Trophoblast cell (in vitro differentiated cells and primary cell): ENCODE measurements around the gene GABBR1.
"Not testable (repeated sequence)": the region's sequence is repeated elsewhere in the genome, so short reads cannot be mapped to it uniquely, and the experiment has no call there.

Experiments used
- DNase-seq, 2 donors: peaks; one replicate each; pipeline ENCODE4 v3.0.0-alpha.2; 2016
- H2AFZ ChIP-seq: 2 replicates; pipeline ENCODE4 v1.6.1; 2013; ENCODE audit warnings: low read length, moderate library complexity, mild to moderate bottlenecking; ENCODE audit not compliant: insufficient read depth, poor library complexity
- H2AK5ac ChIP-seq: 2 replicates; pipeline ENCODE4 v1.6.1; 2013; ENCODE audit warnings: mild to moderate bottlenecking, low read length
- H2BK120ac ChIP-seq: 2 replicates; pipeline ENCODE4 v1.6.1; 2013; ENCODE audit warnings: low read length, mild to moderate bottlenecking, moderate library complexity; ENCODE audit not compliant: insufficient read depth, poor library complexity
- H2BK12ac ChIP-seq: 2 replicates; pipeline ENCODE4 v1.6.1; 2013; ENCODE audit warnings: mild to moderate bottlenecking, low read length, moderate library complexity
- H2BK5ac ChIP-seq: 2 replicates; pipeline ENCODE4 v1.6.1; 2013; ENCODE audit warnings: low read length, low read depth, moderate library complexity, mild to moderate bottlenecking; ENCODE audit not compliant: poor library complexity
- H3K14ac ChIP-seq: 2 replicates; pipeline ENCODE4 v1.6.1; 2013; ENCODE audit warnings: mild to moderate bottlenecking, low read length
- H3K18ac ChIP-seq: 2 replicates; pipeline ENCODE4 v1.6.1; 2013; ENCODE audit warnings: mild to moderate bottlenecking, low read length
- H3K23ac ChIP-seq: 2 replicates; pipeline ENCODE4 v1.6.1; 2013; ENCODE audit warnings: low read length
- H3K27ac ChIP-seq: 2 replicates; pipeline ENCODE4 v1.5.1; 2013; ENCODE audit warnings: low read depth, mild to moderate bottlenecking, inconsistent platforms, low read length, moderate library complexity
- H3K27me3 ChIP-seq: 2 replicates; pipeline ENCODE4 v1.6.1; 2013; ENCODE audit warnings: inconsistent platforms, mild to moderate bottlenecking, low read length, moderate library complexity; ENCODE audit not compliant: insufficient read depth
- H3K36me3 ChIP-seq, 2 experiments: 1 replicate in 1 of 2; 2 replicates in 1 of 2; pipeline ENCODE4 v1.6.1; 2013; ENCODE audit warnings: low read length in 2 of 2, mild to moderate bottlenecking in 2 of 2, moderate library complexity in 1 of 2; ENCODE audit not compliant: insufficient read depth in 2 of 2, control insufficient read depth in 1 of 2
- H3K4ac ChIP-seq: 2 replicates; pipeline ENCODE4 v1.6.1; 2013; ENCODE audit warnings: low read depth, mild to moderate bottlenecking, low read length, moderate library complexity
- H3K4me1 ChIP-seq, 2 experiments: 1 replicate in 1 of 2; 2 replicates in 1 of 2; pipeline ENCODE4 v1.6.1; 2013; ENCODE audit warnings: low read length in 2 of 2, mild to moderate bottlenecking in 2 of 2, moderate library complexity in 1 of 2; ENCODE audit not compliant: insufficient read depth in 2 of 2, control insufficient read depth in 1 of 2
- H3K4me2 ChIP-seq: 2 replicates; pipeline ENCODE4 v1.6.1; 2013; ENCODE audit warnings: inconsistent platforms, mild to moderate bottlenecking, low read length, moderate library complexity
- H3K4me3 ChIP-seq: 2 replicates; pipeline ENCODE4 v1.5.1; 2013; ENCODE audit warnings: mild to moderate bottlenecking, low read depth, low read length, inconsistent platforms
- H3K79me1 ChIP-seq: one replicate; pipeline ENCODE4 v1.6.1; 2013; ENCODE audit warnings: low read length
- H3K79me2 ChIP-seq: 2 replicates; pipeline ENCODE4 v1.6.1; 2013; ENCODE audit warnings: low read length, mild to moderate bottlenecking; ENCODE audit not compliant: control insufficient read depth, insufficient read depth, poor library complexity
- H3K9ac ChIP-seq: 2 replicates; pipeline ENCODE4 v1.6.1; 2013; ENCODE audit warnings: mild to moderate bottlenecking, low read length
- H3K9me3 ChIP-seq: 2 replicates; pipeline ENCODE4 v1.6.1; 2013; ENCODE audit warnings: low read depth, mild to moderate bottlenecking, control low read depth, inconsistent platforms, low read length; ENCODE audit not compliant: insufficient read depth
- H4K12ac ChIP-seq: 2 replicates; pipeline ENCODE4 v1.6.1; 2013; ENCODE audit warnings: low read depth, mild to moderate bottlenecking, low read length, moderate library complexity
- H4K8ac ChIP-seq: 2 replicates; pipeline ENCODE4 v1.6.1; 2013; ENCODE audit warnings: low read depth, mild to moderate bottlenecking, low read length, moderate library complexity
- H4K91ac ChIP-seq: one replicate; pipeline ENCODE4 v1.6.1; 2013; ENCODE audit warnings: low read depth, mild to moderate bottlenecking, low read length, moderate library complexity
- WGBS: extraction: QIAGEN DNeasy Blood & Tissue Kit; methylation state at CpG from one replicate; pipeline ENCODE4 v1.1.7; 2013; ENCODE audit warnings: missing lambda C conversion rate; ENCODE audit not compliant: insufficient read length, insufficient coverage; ENCODE audit errors: extremely low coverage; 5-methylcytosine and 5-hydroxymethylcytosine counted together

The GABBR1 gene

DNA sequence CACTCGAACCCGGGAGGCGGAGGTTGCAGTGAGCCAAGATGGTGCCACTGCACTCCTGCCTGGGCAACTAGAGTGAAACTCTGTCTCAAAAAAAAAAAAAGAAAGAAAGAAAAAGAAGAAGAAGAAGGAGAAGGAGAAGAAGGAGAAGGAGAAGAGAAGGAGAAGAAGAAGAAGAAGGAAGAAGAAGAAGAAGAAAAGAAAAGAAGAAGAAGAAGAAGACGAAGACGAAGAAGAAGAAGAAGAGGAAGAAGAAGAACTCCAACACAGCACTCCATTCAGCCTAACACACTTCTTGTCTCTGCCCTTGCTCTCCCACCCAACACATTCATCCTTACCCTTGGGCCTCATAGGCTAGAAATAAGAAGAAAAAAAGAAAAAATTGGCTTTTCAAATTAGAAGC lies 41.0 kb upstream of the GABBR1 start:
- Histone ChIP-seq H3K4ac (no peak overlapping the region), H3K27me3 (no peaks in the 10 kb centered on the region), H3K36me3 (no peaks in the 10 kb centered on the region), H4K91ac (no peak overlapping the region), H3K14ac (no peak overlapping the region), H2AFZ (no peak overlapping the region), H4K8ac (no peak overlapping the region), H3K9me3 (no peaks in the 10 kb centered on the region), H2AK5ac (no peak overlapping the region), H2BK120ac (no peak overlapping the region), H4K12ac (no peak overlapping the region), H3K27ac (no peak overlapping the region), H3K79me2 (no peaks in the 10 kb centered on the region), H2BK5ac (no peak overlapping the region), H3K9ac (no peak overlapping the region), H3K79me1 (no peaks in the 10 kb centered on the region), H3K4me2 (no peak overlapping the region), H3K4me1 (peaks cover 8 to 11% of the 10 kb centered on the region in 2 experiments), H2BK12ac (no peak overlapping the region), H3K23ac (no peak overlapping the region), H3K4me3 (no peak overlapping the region), H3K18ac (no peak overlapping the region)
- DNase-seq, result no peak
- WGBS, result no CpG with 5 or more reads among the region's 5 CpGs

DNA sequence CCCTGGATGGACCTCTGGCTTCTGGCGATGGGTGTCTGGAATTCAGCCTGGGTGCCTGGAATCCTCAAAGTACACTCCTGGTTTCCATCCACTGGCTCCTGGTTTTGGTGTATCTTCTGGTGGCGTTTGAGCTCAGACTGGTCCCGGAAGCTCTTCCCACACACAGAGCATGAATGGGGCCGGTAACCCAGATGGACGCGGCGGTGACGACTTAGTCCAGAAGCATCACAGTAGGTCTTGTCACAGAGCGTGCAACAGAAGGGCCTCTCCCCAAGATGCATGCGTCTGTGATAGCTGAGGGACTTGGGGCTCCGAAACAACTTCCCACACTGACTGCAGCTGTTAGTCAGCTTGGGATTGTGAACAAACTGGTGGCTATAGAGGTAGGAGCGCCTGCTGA lies 40.2 kb upstream of the GABBR1 start:
- Histone ChIP-seq H3K36me3 (no peaks in the 10 kb centered on the region), H3K27me3 (no peaks in the 10 kb centered on the region), H3K4me3 (no peak overlapping the region), H2BK12ac (no peak overlapping the region), H2AK5ac (no peak overlapping the region), H3K14ac (no peak overlapping the region), H3K4ac (no peak overlapping the region), H3K4me1 (peaks cover 3 to 8% of the 10 kb centered on the region in 2 experiments), H2BK120ac (no peak overlapping the region), H3K9ac (no peak overlapping the region), H4K8ac (no peak overlapping the region), H2AFZ (no peak overlapping the region), H3K79me1 (no peaks in the 10 kb centered on the region), H3K18ac (no peak overlapping the region), H3K23ac (no peak overlapping the region), H4K91ac (no peak overlapping the region), H3K79me2 (no peaks in the 10 kb centered on the region), H3K27ac (no peak overlapping the region), H4K12ac (no peak overlapping the region), H3K4me2 (no peak overlapping the region), H3K9me3 (no peaks in the 10 kb centered on the region), H2BK5ac (no peak overlapping the region)
- no peak for DNase-seq
- no CpG with 5 or more reads among the region's 12 CpGs for WGBS

DNA sequence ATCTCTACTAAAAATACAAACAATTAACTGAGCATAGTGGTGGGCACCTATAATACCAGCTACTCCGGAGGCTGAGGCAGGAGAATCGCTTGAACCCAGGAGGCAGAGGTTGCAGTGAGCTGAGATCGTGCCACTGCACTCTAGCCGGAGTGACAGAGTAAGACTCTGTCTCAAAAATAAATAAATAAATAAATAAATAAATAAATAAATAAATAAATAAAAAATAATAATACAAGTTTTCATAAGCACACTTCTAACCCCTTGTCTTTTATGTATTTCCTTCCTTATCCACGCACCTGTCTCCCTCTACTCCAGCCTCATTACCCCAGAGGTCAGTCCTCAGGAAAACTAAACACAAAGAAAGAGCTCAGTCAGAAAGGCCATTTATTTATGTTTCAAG lies 39.1 kb upstream of the GABBR1 start:
- H4K8ac ChIP-seq, H3K9ac ChIP-seq, H3K4me1 ChIP-seq, H3K79me1 ChIP-seq, H3K4me3 ChIP-seq, H2BK5ac ChIP-seq, H3K27me3 ChIP-seq, H3K9me3 ChIP-seq, H4K91ac ChIP-seq, H3K79me2 ChIP-seq, H2BK120ac ChIP-seq, H2AK5ac ChIP-seq, H4K12ac ChIP-seq, H2BK12ac ChIP-seq, H3K14ac ChIP-seq, H3K4me2 ChIP-seq, DNase-seq, H2AFZ ChIP-seq, H3K27ac ChIP-seq, H3K23ac ChIP-seq, H3K36me3 ChIP-seq, H3K18ac ChIP-seq, H3K4ac ChIP-seq: not testable (repeated sequence)
- WGBS, result no CpG with 5 or more reads among the region's 5 CpGs

DNA sequence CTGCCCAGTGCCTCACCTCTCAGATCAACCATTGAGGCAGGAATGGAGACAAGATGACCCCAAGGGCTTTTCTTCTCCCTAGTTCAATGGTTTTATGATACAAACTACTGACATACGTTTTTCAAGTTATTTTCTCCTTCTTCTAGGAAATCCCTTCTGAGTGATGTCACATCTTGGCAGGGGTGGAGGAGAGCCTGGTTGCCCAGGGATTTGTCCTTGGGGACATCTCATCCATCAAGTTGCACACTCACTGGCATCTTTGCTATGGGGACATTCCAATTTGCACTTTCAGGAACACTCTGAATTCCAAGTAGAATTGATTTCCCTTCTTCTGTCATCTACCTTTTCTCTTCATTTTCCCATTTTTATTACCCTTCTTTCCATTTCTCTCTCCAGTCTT lies 38.0 kb upstream of the GABBR1 start:
- Histone ChIP-seq H3K18ac (no peak overlapping the region), H2AFZ (no peak overlapping the region), H3K9ac (no peak overlapping the region), H2AK5ac (no peak overlapping the region), H3K14ac (no peak overlapping the region), H4K8ac (no peak overlapping the region), H3K79me1 (no peaks in the 10 kb centered on the region), H3K27ac (no peak overlapping the region), H3K4me3 (no peak overlapping the region), H3K9me3 (no peaks in the 10 kb centered on the region), H3K4me1 (peaks cover 3 to 10% of the 10 kb centered on the region in 2 experiments), H3K36me3 (no peaks in the 10 kb centered on the region), H2BK12ac (no peak overlapping the region), H3K4me2 (no peak overlapping the region), H3K23ac (no peak overlapping the region), H2BK120ac (no peak overlapping the region), H4K91ac (no peak overlapping the region), H2BK5ac (no peak overlapping the region), H3K79me2 (no peaks in the 10 kb centered on the region), H4K12ac (no peak overlapping the region), H3K4ac (no peak overlapping the region), H3K27me3 (no peaks in the 10 kb centered on the region)
- DNase-seq, result no peak
- WGBS, result no CpG with 5 or more reads among the region's 1 CpG
